Measurements from ENCODE around the gene SH2D3A.

- TF ChIP-seq POLR2AphosphoS5 (IDR thresholded peaks at IDR 0.05; ENCODE audit: low read depth, low read length) (no peak), TCF7L2 (IDR thresholded peaks at IDR 0.05; ENCODE audit: borderline replicate concordance, extremely low read depth, insufficient read depth, insufficient read length) (no peak), EZH2phosphoT487 (IDR thresholded peaks at IDR 0.05; ENCODE audit: borderline replicate concordance) (no peak), ZBTB33 (IDR thresholded peaks at IDR 0.05; ENCODE audit: extremely low read depth, insufficient replicate concordance, low read length) (no peak), REST (IDR thresholded peaks at IDR 0.05; ENCODE audit: low read depth) (no peak), EZH2 (IDR thresholded peaks at IDR 0.05) (no peak), YY1 (IDR thresholded peaks at IDR 0.05; ENCODE audit: extremely low read depth, insufficient replicate concordance, low read depth, low read length) (no peak), CTCF (IDR thresholded peaks at IDR 0.05 in 2 of 3, conservative IDR thresholded peaks at IDR 0.05 in 1 of 3; ENCODE audit: borderline replicate concordance in 1 of 3, insufficient read depth in 1 of 3, low read depth in 2 of 3, low read length in 2 of 3) (no peak), POLR2A (IDR thresholded peaks at IDR 0.05; ENCODE audit: borderline replicate concordance, extremely low read depth, insufficient read depth, insufficient read length) (no peak), RAD21 (IDR thresholded peaks at IDR 0.05; ENCODE audit: low read depth) (no peak), ZNF274 (IDR thresholded peaks at IDR 0.05; ENCODE audit: low read depth, low read length) (no peak), ELF1 (IDR thresholded peaks at IDR 0.05; ENCODE audit: borderline replicate concordance, low read depth) (no peak)
These were observed 53.2 kb downstream of the SH2D3A start for GRCh38 chr19:6713773-6714692.

Data from HCT116 (cell line).